Measurements from ENCODE around the gene PARP1. TPM values are rescaled to one million over a fixed set of nuclear protein-coding genes. Genes with fewer than 3 reads are reported as not detected.

PARP1 gene
- total RNA-seq, 4 donors from 2014 or later, result 40.4 to 72.2 (median 51.1) TPM

DNA sequence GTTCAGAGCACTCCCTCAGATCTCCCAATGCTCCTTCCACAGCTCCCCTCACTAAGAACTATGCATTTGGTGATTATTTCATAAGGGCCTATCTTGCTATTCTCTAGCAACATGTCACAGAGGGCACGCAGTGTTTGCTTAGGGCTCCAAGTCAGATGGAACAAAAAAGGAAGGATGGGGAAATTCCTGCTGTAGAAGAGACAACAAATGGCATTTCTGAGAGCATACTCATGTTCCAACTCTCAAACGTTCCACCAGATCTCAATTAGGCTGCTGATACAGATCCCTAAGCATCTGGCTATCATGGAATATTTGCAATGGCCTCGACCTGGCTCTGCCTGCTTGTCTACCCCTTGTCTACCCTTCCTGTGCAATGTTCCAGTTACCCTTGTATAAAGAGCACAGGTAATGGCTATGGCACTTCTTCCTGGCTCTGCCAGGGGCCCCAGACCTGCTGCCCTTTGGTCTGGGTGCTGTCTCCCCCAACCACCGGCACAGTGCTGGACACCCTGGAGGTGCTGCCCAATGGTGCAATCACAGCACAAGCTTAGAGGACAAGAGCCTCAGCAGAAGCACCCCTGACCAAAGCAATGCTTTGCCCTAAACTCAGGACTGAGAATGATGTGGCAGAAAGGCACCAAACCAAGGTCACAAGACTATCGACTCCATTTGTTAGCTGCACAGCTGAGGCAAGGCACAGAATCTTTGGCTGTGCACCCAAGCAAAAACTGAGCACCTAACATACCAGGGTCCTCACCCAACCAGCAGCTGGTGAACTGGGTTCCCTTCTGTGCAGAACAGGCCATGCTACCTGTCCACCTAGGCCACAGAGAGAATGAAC lies 3.6 kb downstream of the PARP1 start:
- TF ChIP-seq, protein P1, sequence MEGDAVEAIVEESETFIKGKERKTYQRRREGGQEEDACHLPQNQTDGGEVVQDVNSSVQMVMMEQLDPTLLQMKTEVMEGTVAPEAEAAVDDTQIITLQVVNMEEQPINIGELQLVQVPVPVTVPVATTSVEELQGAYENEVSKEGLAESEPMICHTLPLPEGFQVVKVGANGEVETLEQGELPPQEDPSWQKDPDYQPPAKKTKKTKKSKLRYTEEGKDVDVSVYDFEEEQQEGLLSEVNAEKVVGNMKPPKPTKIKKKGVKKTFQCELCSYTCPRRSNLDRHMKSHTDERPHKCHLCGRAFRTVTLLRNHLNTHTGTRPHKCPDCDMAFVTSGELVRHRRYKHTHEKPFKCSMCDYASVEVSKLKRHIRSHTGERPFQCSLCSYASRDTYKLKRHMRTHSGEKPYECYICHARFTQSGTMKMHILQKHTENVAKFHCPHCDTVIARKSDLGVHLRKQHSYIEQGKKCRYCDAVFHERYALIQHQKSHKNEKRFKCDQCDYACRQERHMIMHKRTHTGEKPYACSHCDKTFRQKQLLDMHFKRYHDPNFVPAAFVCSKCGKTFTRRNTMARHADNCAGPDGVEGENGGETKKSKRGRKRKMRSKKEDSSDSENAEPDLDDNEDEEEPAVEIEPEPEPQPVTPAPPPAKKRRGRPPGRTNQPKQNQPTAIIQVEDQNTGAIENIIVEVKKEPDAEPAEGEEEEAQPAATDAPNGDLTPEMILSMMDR (IDR thresholded peaks at IDR 0.05; ENCODE audit: low read depth), result no peak

GRCh38 chr1:226403201-226404034 lies 4.5 kb downstream of the PARP1 start:
- TF ChIP-seq, protein P1 (IDR thresholded peaks at IDR 0.05; ENCODE audit: low read depth), result no peak

GRCh38 chr1:226402739-226403165 lies 5.1 kb downstream of the PARP1 start:
- TF ChIP-seq, protein P1 (IDR thresholded peaks at IDR 0.05; ENCODE audit: low read depth), result no peak

GRCh38 chr1:226401355-226402303 lies 6.3 kb downstream of the PARP1 start:
- TF ChIP-seq, protein P1 (IDR thresholded peaks at IDR 0.05; ENCODE audit: low read depth), result no peak

GRCh38 chr1:226400519-226401354 lies 7.2 kb downstream of the PARP1 start:
- TF ChIP-seq, protein P1 (IDR thresholded peaks at IDR 0.05; ENCODE audit: low read depth), result no peak

GRCh38 chr1:226397955-226398636 lies 9.8 kb downstream of the PARP1 start:
- TF ChIP-seq, protein P1 (IDR thresholded peaks at IDR 0.05; ENCODE audit: low read depth), result no peak

Measured in subcutaneous adipose tissue (tissue), 4 donors.